Activated CD4-positive, CD25-positive, alpha-beta regulatory T cell treated with anti-CD3 and anti-CD28 coated beads, Interleukin-2, amount 50 U/mL, for 72 hours (primary cell): ENCODE results near the gene SHC2.

ENCODE experiments used
- DNase-seq: peaks from one replicate; pipeline ENCODE4 v3.0.0; 2021

Gene SHC2

DNA sequence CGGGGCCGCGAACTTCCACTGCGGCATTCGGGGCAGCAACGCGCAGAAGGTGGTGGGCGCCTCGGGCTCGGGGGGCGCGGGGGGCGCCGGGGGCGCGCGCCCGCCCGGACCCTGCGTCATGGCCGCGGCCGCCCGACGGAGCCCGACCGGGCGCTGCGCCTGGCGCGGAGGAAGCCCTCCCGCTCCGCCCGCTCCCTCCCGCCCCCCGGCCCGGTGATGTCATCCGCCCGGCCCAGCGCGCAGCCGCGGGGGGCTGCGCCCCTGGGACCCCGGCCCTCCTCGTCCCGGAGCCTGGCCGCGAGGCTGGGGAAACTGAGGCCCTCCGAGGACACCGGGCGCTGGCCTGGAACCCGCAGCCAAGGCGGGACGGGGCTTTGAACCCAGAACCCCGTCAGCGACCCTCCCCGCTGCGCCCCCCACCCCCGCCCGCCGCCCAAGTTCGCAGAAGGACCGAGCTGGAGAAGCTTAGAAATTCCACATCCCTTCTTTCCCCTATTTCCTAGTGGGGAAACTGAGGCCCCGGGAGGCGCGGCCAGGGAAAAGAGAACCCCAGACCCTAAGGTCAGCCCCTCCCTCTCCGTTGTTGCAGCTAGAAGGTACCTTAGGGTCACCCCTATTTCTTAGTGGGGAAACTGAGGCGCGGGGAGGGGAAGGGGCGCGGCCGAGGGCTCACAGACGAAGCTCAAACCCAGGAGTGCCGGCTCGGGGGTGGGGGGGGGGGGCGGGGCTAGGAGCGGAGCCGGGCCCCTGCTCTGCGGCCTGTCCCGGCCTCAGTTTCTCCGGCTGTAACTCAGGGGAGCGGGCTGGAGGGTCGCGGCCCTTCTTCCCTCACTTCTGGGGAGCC is at the start of gene SHC2:
Gene SHC2 (minus strand): TSS at position 157 of the 844 bp plus-strand sequence. CDS start 37 bp downstream, at position 120.
- no peak for DNase-seq

GRCh38 chr19:508204-509150 is 47.6 kb upstream of the SHC2 start:
- no peak for DNase-seq

DNA sequence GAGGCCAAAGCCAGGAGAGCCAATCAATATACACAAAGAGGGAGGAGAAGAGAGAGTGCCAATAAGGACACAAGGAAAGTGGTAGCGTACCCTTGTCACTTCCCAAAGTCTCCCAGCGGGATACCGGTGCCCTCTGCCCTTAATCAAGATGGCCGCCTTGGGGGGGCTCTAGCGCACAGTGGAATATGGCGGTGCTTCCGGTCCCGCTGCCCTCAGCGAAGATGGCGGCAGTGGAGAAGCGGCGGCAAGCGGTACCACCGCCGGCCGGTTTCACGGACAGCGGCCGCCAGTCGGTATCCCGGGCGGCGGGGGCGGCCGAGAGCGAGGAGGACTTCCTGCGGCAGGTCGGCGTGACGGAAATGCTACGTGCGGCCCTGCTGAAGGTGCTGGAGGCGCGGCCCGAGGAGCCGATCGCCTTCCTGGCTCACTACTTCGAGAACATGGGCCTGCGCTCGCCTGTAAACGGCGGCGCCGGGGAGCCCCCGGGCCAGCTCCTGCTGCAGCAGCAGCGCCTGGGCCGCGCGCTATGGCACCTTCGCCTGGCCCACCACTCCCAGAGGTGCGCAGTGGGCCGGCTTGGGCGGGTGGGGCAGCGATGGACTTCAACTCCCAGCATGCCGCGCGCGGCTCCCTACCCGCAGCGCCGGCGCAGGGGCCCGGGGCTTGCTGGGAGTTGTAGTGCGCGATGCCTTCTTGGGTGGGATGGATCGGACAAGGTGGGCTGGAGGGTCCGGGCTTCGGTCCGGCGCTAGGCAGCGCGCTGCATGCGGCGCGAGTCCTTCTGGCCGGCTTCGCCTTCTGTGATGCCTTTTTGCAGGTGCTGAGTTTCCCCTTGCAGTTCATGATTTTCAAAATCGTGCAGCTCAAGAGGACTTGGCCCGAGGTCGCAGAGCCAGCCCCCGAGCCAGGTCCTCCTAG is 46.7 kb upstream of the SHC2 start, which contains the start of gene TPGS1:
Gene TPGS1 (plus strand): TSS at position 212 of the 918 bp plus-strand sequence. CDS start 10 bp downstream, at position 222.
- peak; percentile 86 for DNase-seq

DNA sequence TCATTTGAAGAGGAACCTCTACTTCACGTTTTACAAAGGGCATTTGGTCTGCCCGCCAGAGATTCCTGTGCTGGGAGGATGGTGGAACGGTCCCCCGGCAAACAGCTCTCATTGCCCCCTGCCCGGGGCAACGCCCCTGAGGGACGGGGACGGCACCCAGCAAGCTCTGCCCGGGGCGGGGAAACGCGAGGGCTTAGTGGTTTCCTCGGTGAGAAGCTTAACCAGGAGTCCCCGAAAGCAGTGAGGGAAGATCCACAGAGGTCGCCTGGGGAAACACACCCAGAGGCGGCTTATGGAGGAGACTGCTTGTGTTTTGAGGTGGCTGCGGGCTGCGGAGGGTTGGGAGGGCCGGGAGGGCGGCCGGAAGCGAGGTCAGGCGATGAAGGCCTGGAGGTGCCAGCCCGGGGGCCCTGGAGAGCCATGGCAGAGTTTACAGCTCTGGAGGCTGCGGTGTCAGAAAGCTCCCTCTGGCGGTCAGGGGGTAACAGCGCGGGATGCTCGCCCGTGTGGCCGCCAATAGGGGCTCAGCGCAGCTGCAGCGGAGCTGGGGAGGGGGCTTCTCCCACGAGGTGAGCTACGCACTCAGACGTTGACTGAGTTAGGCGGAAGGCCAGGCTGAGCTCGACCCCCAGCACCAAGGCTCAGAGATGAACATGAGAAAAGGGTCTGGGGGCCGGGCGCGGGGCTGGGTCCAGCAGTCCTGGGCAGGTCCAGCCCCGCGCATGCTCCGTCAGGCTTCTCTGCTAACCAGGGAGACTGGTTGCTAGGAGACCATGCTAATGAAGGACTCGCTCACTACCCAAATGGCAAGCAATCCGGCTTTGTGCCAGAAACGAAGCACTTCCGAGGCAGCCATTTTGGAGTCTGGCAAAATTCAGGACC is 45.8 kb upstream of the SHC2 start:
- peak; percentile 90 for DNase-seq

DNA sequence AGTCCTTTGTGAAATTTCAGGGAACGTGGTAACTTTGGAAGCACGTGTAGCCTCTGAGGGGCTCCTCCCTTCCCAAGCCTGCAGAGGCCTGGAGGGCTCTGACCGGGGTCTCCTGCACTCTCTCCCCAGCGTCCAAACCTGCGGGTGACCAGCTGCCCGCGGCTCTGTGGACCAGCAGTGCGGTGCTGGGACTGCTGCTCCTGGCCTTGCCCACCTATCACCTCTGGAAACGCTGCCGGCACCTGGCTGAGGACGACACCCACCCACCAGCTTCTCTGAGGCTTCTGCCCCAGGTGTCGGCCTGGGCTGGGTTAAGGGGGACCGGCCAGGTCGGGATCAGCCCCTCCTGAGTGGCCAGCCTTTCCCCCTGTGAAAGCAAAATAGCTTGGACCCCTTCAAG is 43.8 kb upstream of the SHC2 start:
- DNase-seq, result no peak

GRCh38 chr19:501646-502045 is 40.8 kb upstream of the SHC2 start:
- no peak for DNase-seq

GRCh38 chr19:498977-499623 is 38.3 kb upstream of the SHC2 start:
- no peak for DNase-seq

DNA sequence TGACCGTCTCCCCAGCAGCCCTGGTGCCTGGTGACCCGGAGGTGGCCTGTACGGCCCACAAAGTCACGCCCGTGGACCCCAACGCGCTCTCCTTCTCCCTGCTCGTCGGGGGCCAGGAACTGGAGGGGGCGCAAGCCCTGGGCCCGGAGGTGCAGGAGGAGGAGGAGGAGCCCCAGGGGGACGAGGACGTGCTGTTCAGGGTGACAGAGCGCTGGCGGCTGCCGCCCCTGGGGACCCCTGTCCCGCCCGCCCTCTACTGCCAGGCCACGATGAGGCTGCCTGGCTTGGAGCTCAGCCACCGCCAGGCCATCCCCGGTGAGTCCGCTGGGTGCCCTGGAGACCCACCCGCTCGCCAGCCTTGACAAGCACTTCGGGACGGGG is 37.7 kb upstream of the SHC2 start:
- no peak for DNase-seq

DNA sequence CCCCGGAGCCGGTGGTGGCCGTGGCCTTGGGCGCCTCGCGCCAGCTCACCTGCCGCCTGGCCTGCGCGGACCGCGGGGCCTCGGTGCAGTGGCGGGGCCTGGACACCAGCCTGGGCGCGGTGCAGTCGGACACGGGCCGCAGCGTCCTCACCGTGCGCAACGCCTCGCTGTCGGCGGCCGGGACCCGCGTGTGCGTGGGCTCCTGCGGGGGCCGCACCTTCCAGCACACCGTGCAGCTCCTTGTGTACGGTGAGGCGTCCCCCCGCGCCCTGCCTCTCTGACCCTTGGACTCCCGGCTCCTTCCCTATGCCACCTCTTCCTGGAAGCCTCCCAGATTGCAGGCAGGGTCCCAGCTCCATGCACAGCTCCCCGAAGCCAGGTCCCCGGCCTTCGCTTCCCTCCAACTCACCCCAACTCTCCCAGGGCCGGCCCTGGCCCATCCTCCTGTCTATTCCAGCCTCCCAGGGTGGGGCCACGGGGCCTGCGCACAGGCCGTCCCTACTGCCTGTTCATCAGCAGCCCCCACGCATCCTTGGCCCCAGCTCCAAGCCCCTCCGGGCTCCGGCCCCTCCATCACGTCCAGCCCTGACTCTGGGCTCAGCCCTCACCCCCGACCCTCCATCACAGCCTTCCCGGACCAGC is 37.2 kb upstream of the SHC2 start:
- no peak for DNase-seq

DNA sequence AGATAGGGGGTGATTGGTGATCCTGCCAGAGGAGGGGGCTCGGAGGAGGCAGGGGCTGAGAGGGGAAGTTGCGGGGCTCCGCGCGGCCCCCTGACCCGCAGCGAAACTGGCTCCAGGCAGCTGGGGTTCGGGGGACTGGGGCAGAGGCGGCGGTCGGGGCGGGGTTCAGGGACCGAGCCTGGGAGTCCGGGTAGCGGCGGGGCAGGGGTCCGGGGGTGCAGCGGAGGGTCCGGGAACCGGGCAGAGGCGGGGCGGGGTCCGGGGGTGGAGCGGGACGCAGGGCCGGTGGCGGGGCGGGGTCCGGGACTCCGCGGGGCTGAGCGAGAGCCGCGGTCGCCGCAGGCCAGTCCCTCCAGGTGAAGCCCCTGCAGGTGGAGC is 36.6 kb upstream of the SHC2 start:
- no peak for DNase-seq

- DNase-seq, result no peak
Observed at GRCh38 chr19:496986-497385, 36.2 kb upstream of the SHC2 start.

- DNase-seq, result no peak
Observed at GRCh38 chr19:496112-496665, 35.4 kb upstream of the SHC2 start, which contains the start of gene MADCAM1. Gene MADCAM1 (plus strand): TSS chr19:496486. CDS start chr19:496500, 14 bp downstream.

DNA sequence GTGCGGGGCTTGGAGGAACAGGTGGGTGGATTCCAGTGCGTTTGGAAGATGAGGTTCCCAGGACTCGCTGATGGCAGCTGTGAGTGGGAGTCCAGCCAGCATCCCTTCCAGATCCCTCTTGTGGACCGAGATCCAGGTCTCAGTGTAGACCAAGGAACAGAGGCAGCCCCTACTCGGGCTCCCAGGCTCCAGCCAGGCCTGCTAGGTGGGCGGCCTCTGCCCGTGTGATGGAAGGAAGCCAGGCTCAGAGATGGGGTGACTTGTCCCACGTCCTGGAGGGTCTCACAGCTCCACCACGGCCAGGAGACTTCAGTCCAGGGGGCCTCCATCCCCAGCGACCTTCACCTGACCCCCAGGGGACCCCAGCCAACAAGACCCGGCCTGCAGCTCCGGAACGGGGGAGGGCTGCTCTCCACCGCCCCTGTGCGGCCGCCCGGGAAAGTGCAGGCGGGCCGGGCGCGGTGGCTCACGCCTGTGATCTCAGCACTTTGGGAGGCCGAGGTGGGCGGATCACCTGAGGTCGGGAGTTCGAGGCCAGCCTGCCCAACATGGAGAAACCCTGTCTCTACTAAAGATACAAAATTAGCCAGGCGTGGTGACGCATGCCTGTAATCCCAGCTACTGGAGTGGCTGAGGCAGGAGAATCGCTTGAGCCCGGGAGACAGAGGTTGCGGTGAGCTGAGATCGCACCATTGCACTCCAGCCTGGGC is 34.7 kb upstream of the SHC2 start:
- DNase-seq, result peak; percentile 69

DNA sequence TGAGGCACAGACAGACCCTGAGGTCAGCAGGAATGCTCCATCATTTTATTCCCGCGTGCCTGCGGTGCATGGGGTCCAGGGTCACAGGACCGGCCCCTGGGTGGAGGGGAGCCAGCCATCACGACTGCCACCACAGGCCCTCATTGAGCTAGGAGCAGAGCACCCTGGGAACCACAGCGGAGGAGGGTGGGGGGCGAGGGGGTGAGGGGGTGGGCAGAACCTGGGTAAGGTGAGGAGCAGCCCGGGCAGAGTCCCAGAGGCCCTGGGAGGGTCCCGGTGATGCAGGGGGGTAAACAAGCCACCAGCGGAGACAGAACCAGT is 34.2 kb upstream of the SHC2 start:
- DNase-seq, result no peak

GRCh38 chr19:494171-495080 is 33.6 kb upstream of the SHC2 start:
- DNase-seq, result no peak

- DNase-seq, result no peak
Observed at GRCh38 chr19:493391-494170, 32.7 kb upstream of the SHC2 start.

- DNase-seq, result peak; percentile 48
Observed at GRCh38 chr19:492091-492531, 31.3 kb upstream of the SHC2 start.
